ENCODE measurements around the gene FHIP1B. TPM values are rescaled to one million over a fixed set of nuclear protein-coding genes. Genes with fewer than 3 reads are reported as not detected.

FHIP1B gene
- total and polyA plus RNA-seq, 5 donors from 2014 or later: 10.2 to 30.7 (median 10.3) TPM

GRCh38 chr11:6224421-6224820 is 10.0 kb downstream of the FHIP1B start:
- peaks cover 37% of the 10 kb centered on the region for H3K36me3 Mint-ChIP-seq
- peak overlapping the region in 1 of 3 donors; percentile 5 for H3K27ac Mint-ChIP-seq
- peaks cover 49% of the 10 kb centered on the region for H3K36me3 ChIP-seq (ENCODE audit: control insufficient read depth, insufficient read depth, low read length)
- no peak overlapping the region for H3K4me3 Mint-ChIP-seq
- H3K4me3 ChIP-seq (ENCODE audit: low read depth, low read length): no peak overlapping the region
- no peaks in the 10 kb centered on the region for H3K27me3 Mint-ChIP-seq
- no peaks in the 10 kb centered on the region for H3K9me3 ChIP-seq (ENCODE audit: control insufficient read depth in 2 of 2, low read length in 2 of 2)
- no peaks in the 10 kb centered on the region for H3K4me1 ChIP-seq (ENCODE audit: control insufficient read depth, insufficient read depth, low read length, poor library complexity, severe bottlenecking)
- DNase-seq (no peak), ATAC-seq (ENCODE audit: low read depth in 2 of 2) (no peak)
- H3K4me1 Mint-ChIP-seq: peaks cover 28 to 44% (median 32%) of the 10 kb centered on the region in 4 donors
- H3K9me3 Mint-ChIP-seq: no peaks in the 10 kb centered on the region
- no peak overlapping the region for H3K27ac ChIP-seq (ENCODE audit: insufficient read depth, low read length, poor library complexity, severe bottlenecking)
- no peaks in the 10 kb centered on the region for H3K27me3 ChIP-seq (ENCODE audit: control insufficient read depth, insufficient read depth, low read length)

GRCh38 chr11:6223854-6224253 is 10.6 kb downstream of the FHIP1B start:
- Histone ChIP-seq H3K36me3 (ENCODE audit: control insufficient read depth, insufficient read depth, low read length) (peaks cover 54% of the 10 kb centered on the region), H3K27ac (ENCODE audit: insufficient read depth, low read length, poor library complexity, severe bottlenecking) (no peak overlapping the region), H3K4me1 (ENCODE audit: control insufficient read depth, insufficient read depth, low read length, poor library complexity, severe bottlenecking) (no peaks in the 10 kb centered on the region), H3K4me3 (ENCODE audit: low read depth, low read length) (no peak overlapping the region), H3K27me3 (ENCODE audit: control insufficient read depth, insufficient read depth, low read length) (no peaks in the 10 kb centered on the region), H3K9me3 (ENCODE audit: control insufficient read depth in 2 of 2, low read length in 2 of 2) (no peaks in the 10 kb centered on the region)
- H3K36me3 Mint-ChIP-seq: peaks cover 42% of the 10 kb centered on the region
- no peak for ATAC-seq (ENCODE audit: low read depth in 2 of 2)
- H3K4me1 Mint-ChIP-seq: peaks cover 29 to 42% (median 33%) of the 10 kb centered on the region in 4 donors
- peak overlapping the region in 1 of 4 donors; percentile 25 for H3K4me3 Mint-ChIP-seq
- no peaks in the 10 kb centered on the region for H3K27me3 Mint-ChIP-seq
- no peak overlapping the region for H3K27ac Mint-ChIP-seq
- DNase-seq: no peak
- no peaks in the 10 kb centered on the region for H3K9me3 Mint-ChIP-seq

GRCh38 chr11:6219359-6219758 is 15.1 kb downstream of the FHIP1B start:
- H3K36me3 ChIP-seq (ENCODE audit: control insufficient read depth, insufficient read depth, low read length): peaks cover 79% of the 10 kb centered on the region
- peaks cover 5 to 24% (median 8%) of the 10 kb centered on the region in 4 donors for H3K4me1 Mint-ChIP-seq
- no peak overlapping the region for H3K4me3 Mint-ChIP-seq
- H3K9me3 Mint-ChIP-seq: no peaks in the 10 kb centered on the region
- H3K9me3 ChIP-seq (ENCODE audit: control insufficient read depth in 2 of 2, low read length in 2 of 2): no peaks in the 10 kb centered on the region
- ATAC-seq (ENCODE audit: low read depth in 2 of 2) (no peak), DNase-seq (no peak)
- H3K4me3 ChIP-seq (ENCODE audit: low read depth, low read length): no peak overlapping the region
- no peaks in the 10 kb centered on the region for H3K4me1 ChIP-seq (ENCODE audit: control insufficient read depth, insufficient read depth, low read length, poor library complexity, severe bottlenecking)
- no peaks in the 10 kb centered on the region for H3K27me3 Mint-ChIP-seq
- no peak overlapping the region for H3K27ac ChIP-seq (ENCODE audit: insufficient read depth, low read length, poor library complexity, severe bottlenecking)
- H3K36me3 Mint-ChIP-seq: peaks cover 43% of the 10 kb centered on the region
- H3K27me3 ChIP-seq (ENCODE audit: control insufficient read depth, insufficient read depth, low read length): no peaks in the 10 kb centered on the region
- H3K27ac Mint-ChIP-seq: peak overlapping the region in 1 of 3 donors; percentile 21

- Histone ChIP-seq H3K9me3 (ENCODE audit: control insufficient read depth in 2 of 2, low read length in 2 of 2) (no peaks in the 10 kb centered on the region), H3K27ac (ENCODE audit: insufficient read depth, low read length, poor library complexity, severe bottlenecking) (no peak overlapping the region), H3K4me1 (ENCODE audit: control insufficient read depth, insufficient read depth, low read length, poor library complexity, severe bottlenecking) (no peaks in the 10 kb centered on the region), H3K4me3 (ENCODE audit: low read depth, low read length) (no peak overlapping the region), H3K36me3 (ENCODE audit: control insufficient read depth, insufficient read depth, low read length) (peaks cover 73% of the 10 kb centered on the region), H3K27me3 (ENCODE audit: control insufficient read depth, insufficient read depth, low read length) (no peaks in the 10 kb centered on the region)
- no peak overlapping the region for H3K27ac Mint-ChIP-seq
- peaks cover 5 to 24% (median 8%) of the 10 kb centered on the region in 4 donors for H3K4me1 Mint-ChIP-seq
- ATAC-seq (ENCODE audit: low read depth in 2 of 2) (no peak), DNase-seq (no peak)
- H3K4me3 Mint-ChIP-seq: no peak overlapping the region
- H3K36me3 Mint-ChIP-seq: peaks cover 43% of the 10 kb centered on the region
- no peaks in the 10 kb centered on the region for H3K9me3 Mint-ChIP-seq
- H3K27me3 Mint-ChIP-seq: no peaks in the 10 kb centered on the region
These were observed 16.7 kb downstream of the FHIP1B start for GRCh38 chr11:6217722-6218121.

- no peaks in the 10 kb centered on the region for H3K9me3 ChIP-seq (ENCODE audit: control insufficient read depth in 2 of 2, low read length in 2 of 2)
- H3K4me3 ChIP-seq (ENCODE audit: low read depth, low read length): no peak overlapping the region
- no peaks in the 10 kb centered on the region for H3K27me3 ChIP-seq (ENCODE audit: control insufficient read depth, insufficient read depth, low read length)
- ATAC-seq (ENCODE audit: low read depth in 2 of 2) (no peak), DNase-seq (no peak)
- H3K4me1 ChIP-seq (ENCODE audit: control insufficient read depth, insufficient read depth, low read length, poor library complexity, severe bottlenecking): no peaks in the 10 kb centered on the region
- no peaks in the 10 kb centered on the region for H3K27me3 Mint-ChIP-seq
- no peaks in the 10 kb centered on the region for H3K9me3 Mint-ChIP-seq
- no peak overlapping the region for H3K4me3 Mint-ChIP-seq
- no peak overlapping the region for H3K27ac ChIP-seq (ENCODE audit: insufficient read depth, low read length, poor library complexity, severe bottlenecking)
- peaks cover 1 to 21% (median 8%) of the 10 kb centered on the region in 4 donors for H3K4me1 Mint-ChIP-seq
- peak overlapping the region in 1 of 3 donors; percentile 57 for H3K27ac Mint-ChIP-seq
- H3K36me3 Mint-ChIP-seq: peaks cover 34% of the 10 kb centered on the region
- peaks cover 71% of the 10 kb centered on the region for H3K36me3 ChIP-seq (ENCODE audit: control insufficient read depth, insufficient read depth, low read length)
These were observed 17.9 kb downstream of the FHIP1B start for GRCh38 chr11:6216501-6216900.

- H3K4me1 Mint-ChIP-seq: peaks cover 0 to 9% (median 5%) of the 10 kb centered on the region in 4 donors
- peaks cover 22% of the 10 kb centered on the region for H3K36me3 Mint-ChIP-seq
These were observed 19.9 kb downstream of the FHIP1B start for GRCh38 chr11:6214530-6214929.

GRCh38 chr11:6210274-6210955 is 24.0 kb downstream of the FHIP1B start:
- ATAC-seq (ENCODE audit: low read depth in 2 of 2) (no peak), DNase-seq (no peak)
- H3K9me3 Mint-ChIP-seq: peaks cover 0 to 2% (median 0%) of the 10 kb centered on the region in 7 donors
- Histone ChIP-seq H3K27ac (ENCODE audit: insufficient read depth, low read length, poor library complexity, severe bottlenecking) (no peak overlapping the region), H3K4me1 (ENCODE audit: control insufficient read depth, insufficient read depth, low read length, poor library complexity, severe bottlenecking) (no peaks in the 10 kb centered on the region), H3K27me3 (ENCODE audit: control insufficient read depth, insufficient read depth, low read length) (no peaks in the 10 kb centered on the region), H3K4me3 (ENCODE audit: low read depth, low read length) (no peak overlapping the region), H3K36me3 (ENCODE audit: control insufficient read depth, insufficient read depth, low read length) (peaks cover 47% of the 10 kb centered on the region), H3K9me3 (ENCODE audit: control insufficient read depth in 2 of 2, low read length in 2 of 2) (no peaks in the 10 kb centered on the region)
- H3K27ac Mint-ChIP-seq: peak overlapping the region in 2 of 3 donors; percentile 50 to 51
- no peak overlapping the region for H3K4me3 Mint-ChIP-seq
- no peaks in the 10 kb centered on the region for H3K4me1 Mint-ChIP-seq
- peaks cover 11% of the 10 kb centered on the region for H3K36me3 Mint-ChIP-seq
- H3K27me3 Mint-ChIP-seq: no peaks in the 10 kb centered on the region

More at GRCh38 chr11:6214530-6214929, 19.9 kb downstream of the FHIP1B start:
- Histone ChIP-seq H3K9me3 (ENCODE audit: control insufficient read depth in 2 of 2, low read length in 2 of 2) (no peaks in the 10 kb centered on the region), H3K4me3 (ENCODE audit: low read depth, low read length) (no peak overlapping the region), H3K27me3 (ENCODE audit: control insufficient read depth, insufficient read depth, low read length) (no peaks in the 10 kb centered on the region), H3K27ac (ENCODE audit: insufficient read depth, low read length, poor library complexity, severe bottlenecking) (no peak overlapping the region), H3K36me3 (ENCODE audit: control insufficient read depth, insufficient read depth, low read length) (peaks cover 65% of the 10 kb centered on the region), H3K4me1 (ENCODE audit: control insufficient read depth, insufficient read depth, low read length, poor library complexity, severe bottlenecking) (no peaks in the 10 kb centered on the region)
- ATAC-seq (ENCODE audit: low read depth in 2 of 2): no peak
- DNase-seq: no peak
- Mint-ChIP-seq H3K9me3 (no peaks in the 10 kb centered on the region), H3K27me3 (no peaks in the 10 kb centered on the region), H3K4me3 (no peak overlapping the region), H3K27ac (peak overlapping the region in 1 of 3 donors; percentile 39)

- Histone ChIP-seq H3K27me3 (ENCODE audit: control insufficient read depth, insufficient read depth, low read length) (no peaks in the 10 kb centered on the region), H3K36me3 (ENCODE audit: control insufficient read depth, insufficient read depth, low read length) (peaks cover 46% of the 10 kb centered on the region), H3K27ac (ENCODE audit: insufficient read depth, low read length, poor library complexity, severe bottlenecking) (no peak overlapping the region), H3K9me3 (ENCODE audit: control insufficient read depth in 2 of 2, low read length in 2 of 2) (no peaks in the 10 kb centered on the region), H3K4me1 (ENCODE audit: control insufficient read depth, insufficient read depth, low read length, poor library complexity, severe bottlenecking) (no peaks in the 10 kb centered on the region), H3K4me3 (ENCODE audit: low read depth, low read length) (no peak overlapping the region)
- Mint-ChIP-seq H3K4me1 (peaks cover 0 to 3% (median 0%) of the 10 kb centered on the region in 4 donors), H3K27me3 (no peaks in the 10 kb centered on the region), H3K9me3 (peaks cover 0 to 2% (median 0%) of the 10 kb centered on the region in 7 donors), H3K36me3 (peaks cover 11% of the 10 kb centered on the region), H3K27ac (no peak overlapping the region), H3K4me3 (no peak overlapping the region)
- no peak for ATAC-seq (ENCODE audit: low read depth in 2 of 2)
- no peak for DNase-seq
These were observed 24.6 kb downstream of the FHIP1B start for GRCh38 chr11:6209801-6210200.

Measured in CD4-positive, CD25-positive, alpha-beta regulatory T cell (primary cell).